ENCODE measurements around the gene MYO1D.

Gene MYO1D

DNA sequence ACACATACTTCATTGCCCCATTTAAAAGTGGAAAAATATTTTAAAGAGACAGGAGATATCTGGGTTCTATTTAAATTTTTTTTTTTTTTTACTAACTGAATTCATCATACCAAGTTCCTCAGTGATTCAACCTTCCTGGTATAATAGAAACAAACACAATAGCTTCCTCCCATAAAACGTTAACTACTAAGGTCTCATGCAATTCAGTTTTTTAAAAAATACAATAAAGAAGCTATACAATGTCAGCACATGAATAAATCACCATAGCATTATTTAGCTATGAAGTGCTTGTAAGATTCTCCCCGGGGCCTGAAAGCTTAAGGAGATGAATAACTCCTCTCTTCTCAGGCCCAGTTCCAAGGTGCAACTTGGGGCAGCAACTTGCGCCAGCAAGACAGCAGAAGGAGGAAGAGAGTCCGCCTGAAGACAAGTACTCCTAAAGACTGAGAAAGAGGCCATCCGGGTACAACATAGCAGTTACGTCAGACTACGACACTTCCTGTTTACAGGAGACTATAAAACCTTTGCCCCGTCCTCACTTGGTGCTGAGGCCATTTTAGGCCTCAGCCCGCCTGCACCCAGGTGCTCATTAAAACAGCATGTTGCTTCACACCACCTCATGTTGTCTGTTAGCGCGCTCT lies 81.5 kb downstream of the MYO1D start:
- H2AFZ ChIP-seq (ENCODE audit: low read depth): no peak overlapping the region
- H3K4me1 ChIP-seq (ENCODE audit: low read depth, poor library complexity, severe bottlenecking): no peaks in the 10 kb centered on the region
- no peaks in the 10 kb centered on the region for H4K20me1 ChIP-seq (ENCODE audit: insufficient read depth)
- H3K9ac ChIP-seq: no peak overlapping the region
- no peak overlapping the region for H3K27ac ChIP-seq
- H3K4me2 ChIP-seq: no peak overlapping the region
- no peaks in the 10 kb centered on the region for H3K36me3 ChIP-seq (ENCODE audit: insufficient read depth)
- TF ChIP-seq, protein P1, sequence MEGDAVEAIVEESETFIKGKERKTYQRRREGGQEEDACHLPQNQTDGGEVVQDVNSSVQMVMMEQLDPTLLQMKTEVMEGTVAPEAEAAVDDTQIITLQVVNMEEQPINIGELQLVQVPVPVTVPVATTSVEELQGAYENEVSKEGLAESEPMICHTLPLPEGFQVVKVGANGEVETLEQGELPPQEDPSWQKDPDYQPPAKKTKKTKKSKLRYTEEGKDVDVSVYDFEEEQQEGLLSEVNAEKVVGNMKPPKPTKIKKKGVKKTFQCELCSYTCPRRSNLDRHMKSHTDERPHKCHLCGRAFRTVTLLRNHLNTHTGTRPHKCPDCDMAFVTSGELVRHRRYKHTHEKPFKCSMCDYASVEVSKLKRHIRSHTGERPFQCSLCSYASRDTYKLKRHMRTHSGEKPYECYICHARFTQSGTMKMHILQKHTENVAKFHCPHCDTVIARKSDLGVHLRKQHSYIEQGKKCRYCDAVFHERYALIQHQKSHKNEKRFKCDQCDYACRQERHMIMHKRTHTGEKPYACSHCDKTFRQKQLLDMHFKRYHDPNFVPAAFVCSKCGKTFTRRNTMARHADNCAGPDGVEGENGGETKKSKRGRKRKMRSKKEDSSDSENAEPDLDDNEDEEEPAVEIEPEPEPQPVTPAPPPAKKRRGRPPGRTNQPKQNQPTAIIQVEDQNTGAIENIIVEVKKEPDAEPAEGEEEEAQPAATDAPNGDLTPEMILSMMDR (conservative IDR thresholded peaks at IDR 0.05; ENCODE audit: low read depth, low read length): no peak
- no peak overlapping the region for H3K4me3 ChIP-seq (IDR thresholded peaks at IDR 0.05; ENCODE audit: insufficient read depth, low read depth, low read length)
- H3K27me3 ChIP-seq (ENCODE audit: insufficient read depth, low read depth): no peaks in the 10 kb centered on the region
- H3K79me2 ChIP-seq (ENCODE audit: insufficient read depth, low read depth): no peaks in the 10 kb centered on the region

DNA sequence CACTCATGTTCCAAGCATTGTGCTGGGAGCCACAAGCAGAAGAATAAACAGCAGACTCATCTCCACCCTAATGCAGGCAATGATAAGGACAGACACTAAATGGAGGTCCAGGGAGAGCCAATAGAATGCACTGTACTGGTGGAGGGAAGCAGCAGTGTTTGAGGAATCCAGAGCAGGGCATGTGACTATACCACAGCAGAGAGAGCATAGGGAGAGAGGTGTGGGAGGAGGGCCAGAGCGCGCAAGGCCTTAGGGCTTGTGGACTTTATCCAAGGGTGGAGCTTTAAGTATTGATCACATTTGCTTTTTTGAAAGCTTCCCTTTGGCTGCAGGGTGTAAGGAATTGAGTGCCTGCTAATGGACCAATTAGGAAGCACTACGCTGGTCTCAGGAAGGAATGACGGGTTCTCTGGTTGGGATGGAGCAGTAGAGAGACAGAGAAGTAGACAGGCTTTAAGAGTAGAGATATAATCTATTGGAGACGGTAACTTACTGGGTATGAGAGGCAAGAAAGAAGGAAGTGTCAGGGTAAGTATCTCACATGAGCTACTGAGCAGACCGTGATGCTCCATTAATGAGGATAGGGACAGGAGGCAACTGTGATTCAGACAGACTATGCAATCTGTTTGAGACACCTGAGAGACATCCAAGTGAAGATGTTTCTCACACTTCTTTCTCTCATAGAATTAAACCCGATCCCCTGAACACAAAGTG lies 82.2 kb downstream of the MYO1D start:
- Histone ChIP-seq H2AFZ (ENCODE audit: low read depth) (no peak overlapping the region), H3K27ac (no peak overlapping the region), H3K27me3 (ENCODE audit: insufficient read depth, low read depth) (no peaks in the 10 kb centered on the region), H3K36me3 (ENCODE audit: insufficient read depth) (no peaks in the 10 kb centered on the region), H3K9ac (no peak overlapping the region), H3K79me2 (ENCODE audit: insufficient read depth, low read depth) (no peaks in the 10 kb centered on the region), H3K4me3 (IDR thresholded peaks at IDR 0.05; ENCODE audit: insufficient read depth, low read depth, low read length) (no peak overlapping the region), H3K4me2 (no peak overlapping the region), H4K20me1 (ENCODE audit: insufficient read depth) (no peaks in the 10 kb centered on the region), H3K4me1 (ENCODE audit: low read depth, poor library complexity, severe bottlenecking) (no peaks in the 10 kb centered on the region)
- TF ChIP-seq, protein P1 (conservative IDR thresholded peaks at IDR 0.05; ENCODE audit: low read depth, low read length): no peak

DNA sequence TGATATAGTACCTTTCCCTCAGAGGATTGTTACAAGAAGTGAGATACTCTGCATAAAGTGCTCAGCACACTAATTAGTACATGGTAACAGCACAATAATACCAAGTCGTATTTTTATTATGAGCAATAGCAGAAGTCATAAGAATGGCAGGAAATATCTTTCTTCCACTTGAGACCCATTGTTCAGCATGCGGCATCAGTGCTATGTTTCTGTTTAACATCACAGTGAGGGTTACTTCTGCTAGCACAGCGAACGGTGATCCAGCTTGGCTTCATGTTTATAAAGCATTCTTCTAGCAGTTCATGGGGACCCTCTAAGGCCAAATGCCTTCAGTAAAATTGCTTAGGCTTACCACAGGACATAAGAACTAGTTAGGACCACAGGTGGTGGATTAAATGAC lies 83.1 kb downstream of the MYO1D start:
- TF ChIP-seq, protein P1 (conservative IDR thresholded peaks at IDR 0.05; ENCODE audit: low read depth, low read length): no peak
- H4K20me1 ChIP-seq (ENCODE audit: insufficient read depth): no peaks in the 10 kb centered on the region
- H3K4me1 ChIP-seq (ENCODE audit: low read depth, poor library complexity, severe bottlenecking): no peaks in the 10 kb centered on the region
- H3K4me3 ChIP-seq (IDR thresholded peaks at IDR 0.05; ENCODE audit: insufficient read depth, low read depth, low read length): no peak overlapping the region
- H3K27ac ChIP-seq: no peak overlapping the region
- H2AFZ ChIP-seq (ENCODE audit: low read depth): no peak overlapping the region
- H3K27me3 ChIP-seq (ENCODE audit: insufficient read depth, low read depth): no peaks in the 10 kb centered on the region
- H3K9ac ChIP-seq: no peak overlapping the region
- no peak overlapping the region for H3K4me2 ChIP-seq
- H3K36me3 ChIP-seq (ENCODE audit: insufficient read depth): no peaks in the 10 kb centered on the region
- H3K79me2 ChIP-seq (ENCODE audit: insufficient read depth, low read depth): no peaks in the 10 kb centered on the region

DNA sequence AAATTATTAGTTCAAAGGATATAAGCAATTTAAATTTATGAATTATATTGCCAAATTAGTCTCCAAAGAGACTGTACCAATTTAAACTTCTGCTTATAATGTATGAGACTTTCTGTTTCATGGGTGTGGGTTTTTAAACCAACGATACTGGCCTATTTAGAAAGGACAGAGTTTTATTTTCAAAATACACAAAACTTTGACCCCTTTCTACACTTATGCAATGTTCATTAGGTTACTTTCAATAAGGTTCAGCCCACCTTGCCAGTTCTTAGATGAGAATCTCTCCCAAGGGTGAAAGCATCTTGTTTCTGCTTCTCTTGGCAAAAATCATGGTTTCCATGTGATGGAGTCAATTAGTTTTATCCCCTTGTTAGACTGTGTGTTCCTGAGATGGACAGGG lies 84.7 kb downstream of the MYO1D start:
- H4K20me1 ChIP-seq (ENCODE audit: insufficient read depth): no peaks in the 10 kb centered on the region
- no peaks in the 10 kb centered on the region for H3K27me3 ChIP-seq (ENCODE audit: insufficient read depth, low read depth)
- no peak overlapping the region for H3K4me2 ChIP-seq
- no peak overlapping the region for H3K9ac ChIP-seq
- H2AFZ ChIP-seq (ENCODE audit: low read depth): no peak overlapping the region
- H3K79me2 ChIP-seq (ENCODE audit: insufficient read depth, low read depth): no peaks in the 10 kb centered on the region
- no peaks in the 10 kb centered on the region for H3K36me3 ChIP-seq (ENCODE audit: insufficient read depth)
- TF ChIP-seq, protein P1 (conservative IDR thresholded peaks at IDR 0.05; ENCODE audit: low read depth, low read length): no peak
- H3K4me1 ChIP-seq (ENCODE audit: low read depth, poor library complexity, severe bottlenecking): no peaks in the 10 kb centered on the region
- H3K4me3 ChIP-seq (IDR thresholded peaks at IDR 0.05; ENCODE audit: insufficient read depth, low read depth, low read length): no peak overlapping the region
- no peak overlapping the region for H3K27ac ChIP-seq
